BLaER1 (cell line): ENCODE measurements around the gene DHRS7B.
"Not testable (repeated sequence)": the region's sequence is repeated elsewhere in the genome, so short reads cannot be mapped to it uniquely, and the experiment has no call there.

Experiments
- H3K27ac ChIP-seq: shearing (Covaris generic); formaldehyde crosslinking; 2 replicates; pipeline ENCODE4 v1.8.1; 2022
- H3K27me3 ChIP-seq: shearing (Covaris generic); formaldehyde crosslinking; 2 replicates; pipeline ENCODE4 v1.8.1; 2022
- H3K36me3 ChIP-seq: shearing (Covaris generic); formaldehyde crosslinking; 2 replicates; pipeline ENCODE4 v1.8.1; 2022
- H3K4me1 ChIP-seq: shearing (Covaris generic); formaldehyde crosslinking; 2 replicates; pipeline ENCODE4 v1.8.1; 2022
- H3K4me2 ChIP-seq: shearing (Covaris generic); formaldehyde crosslinking; 2 replicates; pipeline ENCODE4 v1.8.1; 2022
- H3K4me3 ChIP-seq: shearing (Covaris generic); formaldehyde crosslinking; 2 replicates; pipeline ENCODE4 v1.8.1; 2022
- H3K9ac ChIP-seq: shearing (Covaris generic); formaldehyde crosslinking; 2 replicates; pipeline ENCODE4 v1.8.1; 2022
- H3K9me3 ChIP-seq: shearing (Covaris generic); formaldehyde crosslinking; 2 replicates; pipeline ENCODE4 v1.8.1; 2022
- H4K20me1 ChIP-seq: shearing (Covaris generic); formaldehyde crosslinking; 2 replicates; pipeline ENCODE4 v1.8.1; 2022
- Cebpa-rat ChIP-seq: shearing (Covaris generic); IDR thresholded peaks from 2 replicates; pipeline ENCODE4 v1.8.1; 2022

The DHRS7B gene

DNA sequence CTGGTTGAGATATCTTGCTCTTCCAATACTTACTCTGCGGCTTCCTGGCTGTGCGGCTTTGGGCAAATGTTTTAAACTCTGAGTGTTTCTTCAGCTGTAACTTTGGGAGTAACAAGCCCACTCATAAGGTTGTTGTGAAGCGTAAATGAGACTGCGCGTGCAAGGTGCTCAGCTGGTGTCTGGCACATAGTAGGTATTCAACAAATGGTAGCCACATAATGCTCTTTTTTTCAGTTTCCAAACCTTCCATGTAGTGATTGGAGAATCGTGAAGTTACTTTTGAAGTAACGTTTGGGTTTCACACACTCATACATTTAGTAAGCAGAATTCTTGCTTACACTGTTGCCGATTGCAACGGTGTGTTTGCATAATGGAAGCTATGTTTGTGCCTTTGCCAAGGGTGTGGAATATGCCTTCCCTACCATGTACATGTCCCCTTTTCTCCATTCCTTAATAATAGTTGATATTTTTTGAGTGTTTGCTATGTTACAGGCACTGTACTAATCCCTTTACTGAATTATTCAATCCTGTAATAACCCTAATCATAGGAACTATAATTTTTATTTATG lies 829 bp downstream of the DHRS7B start:
- H3K4me3 ChIP-seq = peak overlapping the region; percentile 88

DNA sequence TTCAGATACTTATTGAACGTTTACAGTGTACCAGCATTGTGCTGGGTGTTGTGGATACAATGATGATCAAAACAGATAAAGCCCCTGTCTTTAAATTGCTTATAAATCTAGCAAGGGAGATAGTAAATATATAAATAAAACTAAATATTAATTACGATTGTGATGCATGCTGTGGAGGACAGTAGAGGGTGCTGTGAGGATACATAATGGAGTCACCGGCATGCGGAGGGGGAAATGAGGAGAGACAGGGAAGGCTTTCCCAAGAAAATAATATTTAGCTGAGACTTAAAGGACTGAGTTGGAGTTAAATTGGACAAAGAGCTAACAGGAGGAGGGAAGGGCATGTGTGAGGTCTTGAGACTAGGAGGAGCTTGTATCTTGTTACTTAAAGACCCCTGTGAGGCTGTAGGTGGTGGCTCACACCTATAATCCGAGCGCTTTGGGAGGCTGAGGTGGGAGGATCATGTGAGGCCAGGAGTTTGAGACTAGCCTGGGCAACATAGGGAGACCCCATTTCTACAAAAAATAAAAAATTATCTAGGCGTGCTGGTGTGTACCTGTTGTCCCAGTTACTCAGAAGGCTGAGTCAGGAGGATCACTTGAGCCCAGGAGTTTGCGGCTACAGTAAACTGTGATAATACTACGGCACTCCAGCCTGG lies 2.4 kb downstream of the DHRS7B start:
- H3K36me3 ChIP-seq = peaks cover 4% of the 10 kb centered on the region; the same call in 1 of the 2 replicates
- no peak for TF ChIP-seq Cebpa-rat
- peaks cover 38% of the 10 kb centered on the region for H3K4me1 ChIP-seq
- no peak overlapping the region for H3K4me3 ChIP-seq
- no peaks in the 10 kb centered on the region for H3K27me3 ChIP-seq
- no peak overlapping the region for H3K27ac ChIP-seq
- H3K9me3 ChIP-seq = peaks cover 11% of the 10 kb centered on the region
- no peak overlapping the region for H3K4me2 ChIP-seq
- no peak overlapping the region for H3K9ac ChIP-seq
- H4K20me1 ChIP-seq = peaks cover 5% of the 10 kb centered on the region; the same call in 1 of the 2 replicates

More for the DNA sequence above, 829 bp downstream of the DHRS7B start:
- no peaks in the 10 kb centered on the region for H3K9me3 ChIP-seq
- H4K20me1 ChIP-seq = peaks cover 5% of the 10 kb centered on the region; the same call in 1 of the 2 replicates
- no peaks in the 10 kb centered on the region for H3K27me3 ChIP-seq
- peak overlapping the region; percentile 89 for H3K9ac ChIP-seq
- no peak for TF ChIP-seq Cebpa-rat
- peaks cover 1% of the 10 kb centered on the region; the same call in 1 of the 2 replicates for H3K36me3 ChIP-seq
- peak overlapping the region; percentile 94 for H3K4me2 ChIP-seq
- peak overlapping the region; percentile 86 for H3K27ac ChIP-seq
- peaks cover 41% of the 10 kb centered on the region for H3K4me1 ChIP-seq

DNA sequence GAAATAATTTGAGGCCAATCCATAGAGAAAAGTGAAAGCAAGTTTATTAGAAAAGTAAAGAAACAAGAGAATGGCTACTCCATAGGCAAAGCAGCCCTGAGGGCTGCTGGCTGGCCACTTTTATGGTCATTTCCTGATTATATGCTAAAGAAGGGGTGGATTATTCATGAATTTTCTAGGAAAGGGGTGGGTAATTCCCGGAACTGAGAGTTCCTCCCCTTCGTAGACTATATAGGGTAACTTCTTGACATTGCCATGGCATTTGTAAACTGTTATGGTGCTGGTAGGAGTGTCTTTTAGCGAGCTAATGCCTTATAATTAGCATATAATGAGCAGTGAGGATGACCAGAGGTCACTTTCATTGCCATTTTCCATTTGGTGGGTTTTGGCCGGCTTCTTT lies 4.4 kb downstream of the DHRS7B start:
- peaks cover 18% of the 10 kb centered on the region for H3K4me1 ChIP-seq
- H3K9me3 ChIP-seq = peaks cover 31% of the 10 kb centered on the region
- H3K27ac ChIP-seq = no peak overlapping the region
- peaks cover 5% of the 10 kb centered on the region; the same call in 1 of the 2 replicates for H4K20me1 ChIP-seq
- H3K4me2 ChIP-seq = no peak overlapping the region
- peaks cover 10% of the 10 kb centered on the region for H3K36me3 ChIP-seq
- no peak overlapping the region for H3K9ac ChIP-seq
- no peak for TF ChIP-seq Cebpa-rat
- H3K27me3 ChIP-seq = no peaks in the 10 kb centered on the region
- H3K4me3 ChIP-seq = no peak overlapping the region

DNA sequence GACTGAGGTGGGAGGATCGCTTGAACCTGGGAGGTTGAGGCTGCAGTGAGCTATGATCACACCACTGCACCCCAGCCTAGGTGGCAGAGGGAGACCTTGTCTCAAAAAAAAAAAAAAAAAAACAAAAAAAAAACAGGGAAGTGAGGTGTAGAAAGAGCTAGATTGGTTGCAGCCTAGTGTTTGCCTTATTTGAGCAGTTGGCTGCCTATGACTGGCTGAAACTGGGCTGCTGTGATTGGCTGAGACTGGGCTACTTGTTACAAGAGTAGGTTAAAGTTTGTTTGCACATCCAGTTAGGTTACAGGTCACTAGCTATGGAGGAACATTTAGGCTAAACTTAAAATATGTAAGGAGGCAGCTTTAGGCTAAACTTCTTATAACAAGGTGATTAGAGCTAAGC lies 5.7 kb downstream of the DHRS7B start:
- H3K4me2 ChIP-seq = no peak overlapping the region
- H3K36me3 ChIP-seq = peaks cover 19% of the 10 kb centered on the region
- peaks cover 3% of the 10 kb centered on the region; the same call in 1 of the 2 replicates for H4K20me1 ChIP-seq
- no peak overlapping the region for H3K4me3 ChIP-seq
- no peaks in the 10 kb centered on the region for H3K27me3 ChIP-seq
- no peak overlapping the region for H3K9ac ChIP-seq
- H3K27ac ChIP-seq = no peak overlapping the region
- TF ChIP-seq Cebpa-rat = no peak
- peaks cover 14% of the 10 kb centered on the region for H3K4me1 ChIP-seq
- peaks cover 44% of the 10 kb centered on the region for H3K9me3 ChIP-seq

DNA sequence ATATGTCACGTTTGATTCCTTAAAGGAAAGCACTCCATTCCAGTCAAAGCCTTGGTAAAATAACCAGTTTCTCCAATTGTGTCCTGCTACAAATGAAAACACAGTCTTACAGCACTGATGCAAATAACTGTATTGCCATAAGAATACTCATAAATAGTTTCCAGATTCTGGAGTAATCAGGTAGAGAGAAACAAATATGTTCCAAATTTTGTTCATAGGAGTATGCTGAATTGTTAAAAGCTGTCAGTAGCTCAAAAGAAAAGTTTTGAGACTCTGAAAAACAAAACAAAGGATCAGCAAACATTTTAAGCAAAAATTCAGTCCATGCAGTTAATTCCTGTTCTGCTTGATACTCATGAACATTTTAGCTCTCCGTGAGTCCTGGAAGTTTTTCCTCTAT lies 7.8 kb downstream of the DHRS7B start:
- Histone ChIP-seq H3K4me2 (no peak overlapping the region), H3K27ac (no peak overlapping the region), H3K27me3 (no peaks in the 10 kb centered on the region), H3K9me3 (peaks cover 64% of the 10 kb centered on the region), H4K20me1 (no peaks in the 10 kb centered on the region), H3K4me3 (no peak overlapping the region), H3K36me3 (peaks cover 23% of the 10 kb centered on the region), H3K9ac (no peak overlapping the region), H3K4me1 (no peaks in the 10 kb centered on the region)
- TF ChIP-seq Cebpa-rat = no peak

DNA sequence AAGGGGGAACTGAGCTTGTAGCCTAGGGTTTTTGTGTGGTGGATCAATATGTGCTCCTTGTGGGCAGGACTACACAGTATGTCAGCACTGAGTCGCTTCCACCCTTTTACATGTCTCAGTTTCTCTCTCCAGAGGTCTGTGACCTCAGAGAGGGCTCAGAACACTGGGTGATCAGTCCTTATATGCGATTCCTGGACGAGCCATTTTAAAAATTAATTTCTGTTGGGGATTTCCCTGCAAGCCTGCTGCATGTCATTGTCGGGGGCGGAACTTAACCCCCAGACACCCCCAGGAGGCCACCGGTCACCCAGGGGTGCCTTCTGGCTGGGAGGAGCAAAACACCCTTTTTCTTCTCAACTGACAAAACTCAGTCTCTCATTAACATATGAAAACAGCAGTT lies 14.1 kb downstream of the DHRS7B start:
- Histone ChIP-seq H3K9me3 (peaks cover 68% of the 10 kb centered on the region), H3K4me1 (no peaks in the 10 kb centered on the region), H3K4me2 (no peak overlapping the region), H3K4me3 (no peak overlapping the region), H4K20me1 (no peaks in the 10 kb centered on the region), H3K27ac (no peak overlapping the region), H3K27me3 (no peaks in the 10 kb centered on the region), H3K36me3 (peaks cover 43% of the 10 kb centered on the region), H3K9ac (no peak overlapping the region)
- no peak for TF ChIP-seq Cebpa-rat

DNA sequence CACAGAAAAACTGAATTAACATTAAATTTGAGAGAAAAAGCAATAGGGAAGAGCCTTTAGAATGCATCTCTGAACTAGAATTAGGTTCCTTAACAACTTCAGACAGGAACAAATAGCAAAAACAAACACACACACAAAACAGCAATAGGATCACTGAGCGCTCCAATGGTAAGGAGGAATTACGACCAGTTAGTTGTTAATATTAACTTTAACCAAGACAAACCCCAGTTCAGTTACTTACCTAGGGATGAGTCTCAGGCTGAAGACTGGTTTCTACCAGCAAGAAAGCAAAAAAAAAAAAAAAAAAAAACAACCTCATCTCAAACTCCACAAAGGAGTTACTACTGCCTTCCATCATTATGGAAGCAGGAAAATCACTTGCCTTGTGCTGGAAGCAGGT lies 14.6 kb downstream of the DHRS7B start:
- H3K9ac ChIP-seq = no peak overlapping the region
- H4K20me1 ChIP-seq = no peaks in the 10 kb centered on the region
- peaks cover 44% of the 10 kb centered on the region for H3K36me3 ChIP-seq
- no peak for TF ChIP-seq Cebpa-rat
- H3K27me3 ChIP-seq = no peaks in the 10 kb centered on the region
- H3K27ac ChIP-seq = no peak overlapping the region
- H3K9me3 ChIP-seq = peaks cover 68% of the 10 kb centered on the region
- no peak overlapping the region for H3K4me2 ChIP-seq
- no peaks in the 10 kb centered on the region for H3K4me1 ChIP-seq
- no peak overlapping the region for H3K4me3 ChIP-seq

DNA sequence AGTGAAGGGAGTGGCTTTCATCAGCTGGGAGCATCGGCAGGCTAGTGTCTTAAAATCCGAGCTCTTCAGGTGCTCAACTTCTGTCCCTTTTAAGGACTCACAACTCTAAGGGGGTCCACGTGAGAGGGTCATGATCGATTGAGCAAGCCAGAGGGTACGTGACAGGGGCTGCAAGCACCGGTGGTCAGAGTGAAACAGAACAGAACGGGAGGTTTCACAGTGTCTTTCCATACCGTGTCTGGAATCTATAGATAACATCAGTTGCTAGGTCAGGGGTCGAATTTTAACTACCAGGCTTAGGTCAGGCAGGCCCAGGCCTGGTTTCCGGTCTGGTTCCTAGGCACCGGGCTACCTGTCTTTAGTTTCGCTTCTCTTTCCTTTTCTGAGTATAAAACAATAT lies 15.3 kb downstream of the DHRS7B start:
- not testable (repeated sequence) for H3K9ac ChIP-seq, H3K4me2 ChIP-seq, H3K4me3 ChIP-seq

DNA sequence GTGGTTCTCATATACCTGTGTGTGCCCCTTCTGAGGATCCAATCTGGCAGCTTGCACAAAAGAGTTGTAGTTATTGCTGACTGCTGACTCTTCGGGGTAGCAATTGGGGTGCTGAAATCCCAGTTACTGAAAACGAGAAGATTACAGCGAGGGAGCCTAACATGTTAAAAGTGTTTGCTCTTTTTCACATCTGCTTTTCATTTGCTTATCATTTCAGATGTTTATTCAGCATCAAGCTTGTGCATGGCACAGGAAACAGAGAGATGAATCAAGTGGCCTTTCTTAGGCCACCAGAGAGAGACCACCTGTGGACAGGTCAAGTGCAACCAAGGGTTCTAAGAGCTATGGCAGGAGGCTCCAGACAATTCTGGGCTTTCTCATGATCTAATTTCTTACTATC lies 16.9 kb downstream of the DHRS7B start:
- H4K20me1 ChIP-seq = no peaks in the 10 kb centered on the region
- H3K4me3 ChIP-seq = no peak overlapping the region
- TF ChIP-seq Cebpa-rat = no peak
- H3K27ac ChIP-seq = no peak overlapping the region
- peaks cover 69% of the 10 kb centered on the region for H3K9me3 ChIP-seq
- no peaks in the 10 kb centered on the region for H3K27me3 ChIP-seq
- no peak overlapping the region for H3K4me2 ChIP-seq
- peaks cover 49% of the 10 kb centered on the region for H3K36me3 ChIP-seq
- H3K4me1 ChIP-seq = peaks cover 11% of the 10 kb centered on the region
- H3K9ac ChIP-seq = no peak overlapping the region

More for the DNA sequence above, 15.3 kb downstream of the DHRS7B start:
- not testable (repeated sequence) for H3K27ac ChIP-seq, H3K4me1 ChIP-seq, H3K27me3 ChIP-seq, H4K20me1 ChIP-seq
- Histone ChIP-seq H3K9me3 (peaks cover 68% of the 10 kb centered on the region), H3K36me3 (peaks cover 41% of the 10 kb centered on the region)

DNA sequence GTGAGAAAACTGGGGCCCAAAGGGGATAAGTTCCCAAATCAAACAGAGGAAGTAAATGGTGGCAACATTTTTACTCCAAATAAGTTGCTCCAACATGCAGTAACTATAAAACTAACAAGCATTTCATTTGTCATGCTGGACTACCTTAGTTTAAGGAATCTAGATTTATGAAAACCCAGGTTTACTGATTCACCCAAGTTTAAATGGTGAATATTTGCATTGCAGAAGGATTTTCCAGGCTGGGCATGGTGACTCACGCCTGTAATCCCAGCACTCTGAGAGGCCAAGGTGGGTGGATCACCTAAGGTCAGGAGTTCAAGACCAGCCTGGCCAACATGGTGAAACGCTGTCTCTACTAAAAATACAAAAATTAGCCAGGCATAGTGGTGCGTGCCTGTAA lies 17.5 kb downstream of the DHRS7B start:
- H3K27me3 ChIP-seq, H3K27ac ChIP-seq, H4K20me1 ChIP-seq, H3K9ac ChIP-seq, H3K4me3 ChIP-seq, H3K4me2 ChIP-seq: not testable (repeated sequence)
- Histone ChIP-seq H3K4me1 (peaks cover 17% of the 10 kb centered on the region), H3K36me3 (peaks cover 50% of the 10 kb centered on the region), H3K9me3 (peaks cover 69% of the 10 kb centered on the region)
